H9 (cell line): ENCODE measurements around the gene LPP. TPM values are rescaled to one million over a fixed set of nuclear protein-coding genes. Genes with fewer than 3 reads are reported as not detected.

Source experiments
- DNase-seq: peaks from one replicate; pipeline ENCODE4 v3.0.0-alpha.2; 2017
- H2AFZ ChIP-seq: one replicate; pipeline ENCODE4 v1.6.1; 2013; ENCODE audit warnings: mild to moderate bottlenecking, low read length, control low read depth, moderate library complexity
- H2AK5ac ChIP-seq: 2 replicates; pipeline ENCODE4 v1.6.1; 2013; ENCODE audit warnings: low read length, control low read depth, mixed read lengths; ENCODE audit not compliant: insufficient read length
- H2BK120ac ChIP-seq: one replicate; pipeline ENCODE4 v1.6.1; 2013; ENCODE audit warnings: low read depth, mild to moderate bottlenecking, low read length, control low read depth, inconsistent platforms; ENCODE audit not compliant: poor library complexity, severe bottlenecking
- H2BK12ac ChIP-seq: 2 replicates; pipeline ENCODE4 v1.6.1; 2013; ENCODE audit warnings: low read length, control low read depth, mixed read lengths, low read depth; ENCODE audit not compliant: insufficient read length
- H2BK15ac ChIP-seq: 2 replicates; pipeline ENCODE4 v1.6.1; 2013; ENCODE audit warnings: low read depth, low read length, control low read depth
- H2BK20ac ChIP-seq: one replicate; pipeline ENCODE4 v1.6.1; 2013; ENCODE audit warnings: low read depth, mild to moderate bottlenecking, low read length, control low read depth, inconsistent platforms; ENCODE audit not compliant: poor library complexity, severe bottlenecking
- H2BK5ac ChIP-seq: 2 replicates; pipeline ENCODE4 v1.6.1; 2013; ENCODE audit warnings: low read length, control low read depth, mixed read lengths; ENCODE audit not compliant: insufficient read length
- H3K14ac ChIP-seq: 2 replicates; pipeline ENCODE4 v1.6.1; 2013; ENCODE audit warnings: low read length, control low read depth; ENCODE audit not compliant: insufficient read depth
- H3K18ac ChIP-seq: 2 replicates; pipeline ENCODE4 v1.6.1; 2013; ENCODE audit warnings: low read depth, mild to moderate bottlenecking, mixed read lengths, low read length, control low read depth; ENCODE audit not compliant: insufficient read length
- H3K23ac ChIP-seq: 2 replicates; pipeline ENCODE4 v1.6.1; 2013; ENCODE audit warnings: low read length, control low read depth, mixed read lengths, low read depth; ENCODE audit not compliant: insufficient read length
- H3K23me2 ChIP-seq: 2 replicates; pipeline ENCODE4 v1.6.1; 2013; ENCODE audit warnings: low read depth, mild to moderate bottlenecking, mixed read lengths, low read length, control low read depth; ENCODE audit not compliant: insufficient read length, poor library complexity, severe bottlenecking
- H3K27ac ChIP-seq: 2 replicates; pipeline ENCODE4 v1.5.1; 2013; ENCODE audit warnings: low read length, control low read depth, mixed read lengths, low read depth; ENCODE audit not compliant: insufficient read length
- H3K27me3 ChIP-seq: 2 replicates; pipeline ENCODE4 v1.6.1; 2013; ENCODE audit warnings: low read length, control low read depth, inconsistent platforms; ENCODE audit not compliant: insufficient read depth
- H3K4ac ChIP-seq: 2 replicates; pipeline ENCODE4 v1.6.1; 2013; ENCODE audit warnings: low read depth, mild to moderate bottlenecking, control low read depth, inconsistent platforms, low read length, moderate library complexity
- H3K4me1 ChIP-seq: 2 replicates; pipeline ENCODE4 v1.6.1; 2013; ENCODE audit warnings: low read length, control low read depth, inconsistent platforms; ENCODE audit not compliant: insufficient read depth
- H3K4me2 ChIP-seq: 2 replicates; pipeline ENCODE4 v1.6.1; 2013; ENCODE audit warnings: low read length, control low read depth, mixed read lengths; ENCODE audit not compliant: insufficient read length, insufficient read depth
- H3K56ac ChIP-seq: 2 replicates; pipeline ENCODE4 v1.6.1; 2013; ENCODE audit warnings: low read depth, mild to moderate bottlenecking, mixed read lengths, low read length, control low read depth; ENCODE audit not compliant: insufficient read length
- H3K79me1 ChIP-seq: 2 replicates; pipeline ENCODE4 v1.6.1; 2013; ENCODE audit warnings: low read depth, mild to moderate bottlenecking, moderate library complexity, low read length, control low read depth, inconsistent platforms; ENCODE audit not compliant: insufficient read depth, poor library complexity, severe bottlenecking
- H3K79me2 ChIP-seq: 2 replicates; pipeline ENCODE4 v1.6.1; 2013; ENCODE audit warnings: low read length, control low read depth, inconsistent platforms; ENCODE audit not compliant: insufficient read depth
- H3K9ac ChIP-seq: 2 replicates; pipeline ENCODE4 v1.6.1; 2013; ENCODE audit warnings: low read length, control low read depth, mixed read lengths; ENCODE audit not compliant: insufficient read length; ENCODE audit errors: extremely low read depth
- H3K9me3 ChIP-seq: one replicate; pipeline ENCODE4 v1.6.1; 2013; ENCODE audit warnings: low read depth, low read length, inconsistent platforms; ENCODE audit not compliant: control insufficient read depth
- H3T11ph ChIP-seq: one replicate; pipeline ENCODE4 v1.6.1; 2013; ENCODE audit warnings: mild to moderate bottlenecking, low read length, control low read depth, inconsistent platforms
- H4K20me1 ChIP-seq: one replicate; pipeline ENCODE4 v1.6.1; 2013; ENCODE audit not compliant: control insufficient read depth, insufficient read length, insufficient read depth
- H4K5ac ChIP-seq: 2 replicates; pipeline ENCODE4 v1.6.1; 2013; ENCODE audit warnings: low read depth, mild to moderate bottlenecking, mixed read lengths, low read length, control low read depth; ENCODE audit not compliant: insufficient read length
- H4K8ac ChIP-seq: replicated peaks from 2 replicates; pipeline ENCODE4 v1.6.1; 2013; ENCODE audit warnings: low read length, control low read depth, mixed read lengths, low read depth; ENCODE audit not compliant: insufficient read length
- H4K91ac ChIP-seq: 2 replicates; pipeline ENCODE4 v1.6.1; 2013; ENCODE audit warnings: low read depth, mild to moderate bottlenecking, moderate library complexity, mixed read lengths, low read length, control low read depth; ENCODE audit not compliant: insufficient read length
- H3K27ac Mint-ChIP-seq, 3 experiments: 2 replicates in 2 of 3; 3 replicates in 1 of 3; pipeline ENCODE4 v1.8.0; 2020 to 2021; ENCODE audit warnings: mixed read lengths in 3 of 3, mild to moderate bottlenecking in 1 of 3, moderate library complexity in 1 of 3
- H3K27me3 Mint-ChIP-seq: 2 replicates; pipeline ENCODE4 v1.8.0; 2021; ENCODE audit warnings: low read depth, mild to moderate bottlenecking, moderate library complexity, mixed read lengths
- H3K36me3 Mint-ChIP-seq, 3 experiments: 2 replicates in 2 of 3; 3 replicates in 1 of 3; pipeline ENCODE4 v1.8.0; 2020 to 2021; ENCODE audit warnings: low read depth in 3 of 3, mixed read lengths in 3 of 3; ENCODE audit not compliant: insufficient read depth in 1 of 3
- H3K4me1 Mint-ChIP-seq, 2 experiments: 2 replicates each; pipeline ENCODE4 v1.8.0; 2020; ENCODE audit warnings: mixed read lengths in 2 of 2
- H3K4me3 Mint-ChIP-seq, 2 experiments: 2 replicates in 1 of 2; 3 replicates in 1 of 2; pipeline ENCODE4 v1.8.0; 2020 to 2021; ENCODE audit warnings: mild to moderate bottlenecking in 2 of 2, mixed read lengths in 2 of 2, moderate library complexity in 1 of 2
- H3K9me3 Mint-ChIP-seq, 2 experiments: 2 replicates in 1 of 2; 3 replicates in 1 of 2; pipeline ENCODE4 v1.8.0; 2020; ENCODE audit warnings: mild to moderate bottlenecking in 2 of 2, mixed read lengths in 2 of 2, moderate library complexity in 1 of 2
- CTCF ChIP-seq: fragments of 200-600 bp; sonication (generic); conservative IDR thresholded peaks from 3 replicates; pipeline ENCODE4 v1.8.0; 2021; ENCODE audit warnings: antibody characterized with exemption, mild to moderate bottlenecking
- WGBS: extraction: QIAGEN DNeasy Blood & Tissue Kit; methylation state at CpG from one replicate; pipeline ENCODE4 v1.1.7; 2013; ENCODE audit warnings: missing lambda C conversion rate, low lambda C conversion rate, mixed read lengths; ENCODE audit not compliant: insufficient read length; ENCODE audit errors: extremely low coverage; 5-methylcytosine and 5-hydroxymethylcytosine counted together
- total RNA-seq: library from RNA; stranded (reverse); gene quantifications from 2 replicates; pipeline ENCODE4 v1.2.1, GENCODE V29; 2021

The LPP gene
- total RNA-seq, 1 experiment from 2014 or later = 64.6 TPM

- Mint-ChIP-seq H3K36me3 (no peaks in the 10 kb centered on the region), H3K4me3 (no peak overlapping the region), H3K4me1 (peaks cover 3 to 6% of the 10 kb centered on the region in 2 experiments), H3K27ac (no peak overlapping the region), H3K27me3 (no peaks in the 10 kb centered on the region), H3K9me3 (no peaks in the 10 kb centered on the region)
- Histone ChIP-seq H3K23me2 (no peaks in the 10 kb centered on the region), H3T11ph (no peak overlapping the region), H4K8ac (no peak overlapping the region), H3K4me2 (no peak overlapping the region), H4K20me1 (no peaks in the 10 kb centered on the region), H3K56ac (no peak overlapping the region), H2BK12ac (no peak overlapping the region), H4K5ac (no peak overlapping the region), H3K27ac (no peak overlapping the region), H2BK5ac (no peak overlapping the region), H2AFZ (no peak overlapping the region), H3K79me1 (no peaks in the 10 kb centered on the region), H3K9ac (peak overlapping the region; percentile 3), H3K27me3 (no peaks in the 10 kb centered on the region; the same call in 1 of the 2 replicates), H3K4ac (no peak overlapping the region), H2BK120ac (no peak overlapping the region), H2AK5ac (no peak overlapping the region), H3K18ac (no peak overlapping the region), H3K79me2 (no peaks in the 10 kb centered on the region), H3K14ac (no peak overlapping the region), H3K4me1 (no peaks in the 10 kb centered on the region), H4K91ac (no peak overlapping the region), H3K23ac (no peak overlapping the region), H2BK15ac (no peak overlapping the region), H2BK20ac (no peak overlapping the region), H3K9me3 (no peaks in the 10 kb centered on the region)
- DNase-seq = no peak
- no CpG with 5 or more reads among the region's 1 CpG for WGBS
- no peak for TF ChIP-seq CTCF
Observed at GRCh38 chr3:188764609-188765008, 610.7 kb downstream of the LPP start.
